ENCODE data around the gene MSANTD1.
A peak's percentile ranks its signal among the peaks of the same experiment; 100 is the strongest.

The MSANTD1 gene

DNA sequence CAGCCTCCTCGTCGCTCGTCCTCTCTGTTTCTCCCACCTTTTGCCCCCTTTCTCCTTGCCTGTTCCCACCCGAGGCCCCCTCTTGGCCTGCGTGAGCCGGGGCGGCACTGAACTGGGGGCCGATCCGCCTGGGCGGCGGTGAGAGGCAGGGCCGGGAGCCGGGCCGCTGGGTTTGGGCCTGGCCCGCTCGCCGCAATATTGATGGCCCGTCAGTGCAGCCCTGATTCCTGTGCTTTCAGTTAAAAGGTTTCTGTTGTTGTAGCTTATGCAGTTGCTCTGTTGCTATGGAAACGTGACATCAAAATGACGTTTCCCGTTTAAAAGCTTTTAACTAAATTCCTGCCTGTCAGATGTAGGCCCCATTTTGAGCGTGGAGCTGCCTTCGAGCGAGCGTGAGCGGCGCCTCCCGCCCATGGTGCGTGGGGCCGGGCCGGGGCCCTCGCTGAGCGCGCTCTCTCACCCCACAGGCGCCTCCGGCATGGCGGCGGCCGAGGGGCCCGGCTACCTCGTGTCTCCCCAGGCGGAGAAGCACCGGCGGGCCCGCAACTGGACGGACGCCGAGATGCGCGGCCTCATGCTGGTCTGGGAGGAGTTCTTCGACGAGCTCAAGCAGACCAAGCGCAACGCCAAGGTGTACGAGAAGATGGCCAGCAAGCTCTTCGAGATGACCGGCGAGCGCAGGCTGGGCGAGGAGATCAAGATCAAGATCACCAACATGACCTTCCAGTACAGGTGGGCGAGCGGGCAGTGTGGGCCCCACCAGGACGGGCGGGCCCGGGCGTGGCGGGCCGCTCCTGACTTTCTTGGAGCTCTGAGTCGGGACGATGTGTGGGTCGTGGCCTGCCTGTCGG lies at the start of gene MSANTD1:
Gene MSANTD1 (plus strand): TSS at position 349 of the 851 bp plus-strand sequence. CDS start 64 bp downstream, at position 413.
- peak; percentile 68 for DNase-seq (ENCODE audit: low read depth, low spot score)

DNA sequence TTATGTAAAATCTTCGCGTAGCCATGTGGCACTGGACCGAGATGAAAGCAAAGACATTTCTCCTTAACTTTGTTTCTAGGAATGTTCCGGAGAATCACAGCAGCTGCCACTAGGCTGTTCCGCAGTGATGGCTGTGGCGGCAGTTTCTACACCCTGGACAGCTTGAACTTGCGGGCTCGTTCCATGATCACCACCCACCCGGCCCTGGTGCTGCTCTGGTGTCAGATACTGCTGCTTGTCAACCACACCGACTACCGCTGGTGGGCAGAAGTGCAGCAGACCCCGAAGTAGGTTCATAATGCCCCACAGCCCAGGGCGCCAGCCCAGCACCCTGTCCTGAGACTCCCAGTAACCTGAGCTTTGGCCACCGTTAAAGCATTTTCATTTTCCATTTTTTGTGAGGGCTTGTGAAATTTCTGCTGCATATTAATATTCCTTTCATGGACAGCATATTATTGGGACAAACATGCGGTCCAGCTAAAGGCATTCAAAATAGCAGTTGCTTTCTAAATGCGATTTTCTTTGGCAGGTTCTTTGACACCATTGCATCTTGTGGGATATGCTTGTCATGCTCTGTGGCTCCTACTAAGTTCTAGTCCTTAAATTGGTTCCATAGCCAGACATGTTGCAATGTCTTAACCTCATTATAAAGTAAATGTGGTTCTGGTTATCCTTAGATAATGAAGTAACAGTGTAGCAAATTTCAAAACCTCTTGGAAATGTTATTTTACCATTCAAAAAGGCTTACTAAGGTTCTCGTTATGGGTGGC lies 49.1 kb upstream of the MSANTD1 start:
- no peak for DNase-seq (ENCODE audit: low read depth, low spot score)

DNA sequence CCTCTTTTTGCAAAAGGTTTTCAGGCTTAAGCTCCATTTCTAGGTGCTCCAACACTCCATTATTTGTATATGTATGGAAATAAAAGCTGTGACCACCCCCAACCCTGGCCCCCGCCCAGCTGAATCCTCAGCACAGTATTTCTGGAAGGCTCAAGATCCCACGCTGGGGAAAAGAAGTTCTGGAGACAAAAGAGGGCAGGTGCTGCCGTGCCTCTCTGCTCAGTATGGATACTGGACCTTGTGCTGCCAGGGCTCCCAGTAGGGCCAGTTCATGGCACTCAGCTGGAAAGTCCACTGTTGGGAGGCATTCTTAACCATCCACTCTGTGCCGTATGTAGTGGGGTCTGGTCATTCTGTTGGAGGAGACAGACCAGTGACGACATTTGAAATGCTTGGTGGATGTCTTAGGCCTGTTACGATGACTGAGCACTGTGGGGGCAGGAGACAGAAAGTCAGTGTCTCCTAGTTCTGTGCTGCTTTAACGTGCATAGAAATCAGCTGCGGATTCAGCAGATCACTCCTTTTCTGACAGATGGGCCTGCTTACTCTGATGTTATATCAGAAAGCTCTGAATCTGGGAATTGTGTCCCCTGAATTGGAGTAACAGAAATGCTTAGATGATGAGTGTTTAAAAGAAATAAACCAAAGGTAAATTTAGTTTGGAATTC lies 48.4 kb upstream of the MSANTD1 start:
- no peak for DNase-seq (ENCODE audit: low read depth, low spot score)

DNA sequence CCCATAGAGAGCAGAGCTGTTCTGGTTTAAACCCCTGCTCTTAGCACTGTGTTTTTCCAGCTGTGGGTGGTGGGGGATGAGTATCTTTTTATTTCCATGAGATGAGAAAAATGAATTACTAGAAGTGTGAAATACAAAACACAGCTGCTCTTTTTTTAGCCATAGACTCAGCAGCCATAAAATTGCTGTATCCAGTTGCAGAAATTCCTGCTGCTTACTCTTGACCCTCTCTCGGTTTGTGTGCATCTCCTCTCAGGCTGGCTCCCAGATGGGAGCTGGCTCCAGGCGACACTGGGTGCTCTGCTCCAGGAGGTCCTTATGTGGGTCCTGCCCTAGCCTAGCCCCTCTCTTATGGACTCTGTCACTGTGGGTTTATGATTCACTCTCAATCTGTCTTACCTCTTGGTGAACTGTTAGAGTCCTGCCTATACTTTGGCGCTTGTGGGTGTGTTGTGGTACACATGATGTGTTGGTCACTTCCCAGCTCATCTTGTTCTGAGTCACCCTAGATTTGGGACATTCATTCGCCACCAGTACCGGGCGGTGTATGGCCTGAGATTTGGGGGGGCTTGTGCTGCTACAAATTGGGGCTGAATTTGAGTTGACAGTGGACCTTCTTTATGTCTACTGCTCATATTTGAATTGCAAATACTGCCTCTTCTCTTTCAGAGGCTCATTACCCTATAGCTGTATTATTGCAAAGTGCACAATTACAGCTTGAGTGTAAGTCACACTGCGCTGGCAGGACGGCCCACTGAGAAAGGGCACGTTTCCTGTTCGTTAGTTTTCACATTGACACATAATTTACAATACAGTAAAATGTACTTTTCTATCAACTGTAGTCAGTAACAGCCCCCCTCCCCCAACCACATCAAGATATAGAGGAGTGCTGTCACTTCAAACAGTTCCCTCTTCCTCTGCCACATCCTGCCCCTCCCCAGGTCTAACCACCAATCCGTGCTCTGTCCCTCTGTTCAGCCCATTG lies 46.9 kb upstream of the MSANTD1 start:
- DNase-seq (ENCODE audit: low read depth, low spot score): peak; percentile 37

DNA sequence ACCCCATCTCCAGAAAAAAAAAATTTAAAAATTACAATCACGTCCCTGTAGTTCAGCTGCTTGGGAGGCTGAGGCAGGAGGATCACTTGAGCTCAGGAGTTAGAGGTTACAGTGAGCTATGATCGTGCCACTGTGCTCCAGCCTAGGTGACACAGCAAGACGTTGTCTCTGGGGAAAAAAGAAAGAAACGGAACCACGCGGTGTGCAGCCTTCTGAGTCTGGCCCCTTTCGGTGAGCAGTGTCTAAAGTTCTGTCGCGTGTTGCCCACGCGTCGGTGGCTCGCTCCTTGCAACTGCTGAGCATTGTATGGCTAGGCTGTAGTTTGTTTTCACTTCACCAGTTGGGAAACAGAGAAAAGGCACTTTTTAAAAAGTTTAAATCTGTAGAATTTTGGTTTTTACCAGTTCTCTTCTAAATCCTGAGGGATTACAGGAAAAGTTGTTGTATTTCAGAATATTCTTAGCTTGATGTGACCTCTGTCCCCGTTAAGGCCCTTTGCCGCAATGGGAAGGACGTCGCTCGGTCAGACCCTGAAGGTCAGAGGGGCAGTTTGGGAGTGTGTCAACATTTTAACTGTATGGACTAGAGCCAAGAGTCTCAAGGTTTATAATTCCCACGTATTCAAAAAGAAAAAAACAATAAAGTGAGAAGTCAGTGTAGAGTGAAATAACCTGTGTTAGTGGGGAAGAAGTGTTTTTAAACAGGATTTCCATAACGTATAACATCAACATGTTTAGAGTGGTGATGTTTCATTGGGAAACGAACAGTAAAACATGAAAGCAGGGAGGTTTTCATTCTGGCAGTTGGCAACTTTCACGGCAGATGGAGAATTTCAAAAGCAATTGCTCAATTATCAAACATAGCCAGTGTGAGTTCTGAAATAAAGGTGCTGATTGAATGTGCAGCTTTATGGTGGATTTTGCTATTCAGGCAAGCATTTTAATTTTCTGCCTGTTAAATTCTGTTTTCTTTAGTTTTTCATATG lies 45.8 kb upstream of the MSANTD1 start:
- DNase-seq (ENCODE audit: low read depth, low spot score): no peak

DNA sequence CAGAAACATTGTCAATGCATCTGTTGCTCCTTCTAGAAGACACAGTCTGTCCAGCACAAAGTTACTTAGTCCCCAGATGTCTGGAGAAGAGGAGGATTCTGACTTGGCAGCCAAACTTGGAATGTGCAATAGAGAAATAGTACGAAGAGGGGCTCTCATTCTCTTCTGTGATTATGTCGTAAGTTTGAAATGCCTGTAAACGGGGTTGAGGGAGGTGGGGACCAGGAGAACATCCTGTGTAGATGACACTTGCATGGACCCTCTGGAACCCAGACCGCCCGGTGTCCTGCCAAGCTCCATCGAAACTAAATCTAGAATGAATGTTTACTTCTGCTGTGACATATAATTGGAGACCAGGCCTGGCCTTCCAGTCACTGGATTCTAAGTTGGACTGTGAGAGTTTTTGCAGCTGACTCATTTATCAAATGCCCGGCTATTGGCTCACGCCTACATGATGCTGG lies 45.0 kb upstream of the MSANTD1 start:
- peak; percentile 73 for DNase-seq (ENCODE audit: low read depth, low spot score)

DNA sequence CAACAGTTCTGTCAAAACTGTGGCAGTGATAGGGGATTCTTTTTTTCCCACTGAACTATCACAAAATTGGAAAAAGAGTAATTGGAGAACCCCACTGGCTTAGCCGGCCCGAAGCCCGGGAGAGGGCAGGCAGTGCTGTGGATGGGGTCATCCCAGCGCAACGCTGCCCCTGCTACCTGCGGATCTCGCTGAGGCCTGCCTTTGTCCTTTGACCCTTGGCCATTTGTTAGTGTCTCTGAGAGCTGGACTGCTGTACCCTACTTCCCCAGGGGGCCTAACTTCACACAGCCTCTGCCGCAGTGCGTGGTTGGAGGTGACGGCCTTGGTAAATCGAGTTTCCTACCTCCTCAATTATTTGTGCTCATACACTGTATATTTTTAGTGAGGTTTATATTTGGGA lies 43.0 kb upstream of the MSANTD1 start:
- no peak for DNase-seq (ENCODE audit: low read depth, low spot score)

DNA sequence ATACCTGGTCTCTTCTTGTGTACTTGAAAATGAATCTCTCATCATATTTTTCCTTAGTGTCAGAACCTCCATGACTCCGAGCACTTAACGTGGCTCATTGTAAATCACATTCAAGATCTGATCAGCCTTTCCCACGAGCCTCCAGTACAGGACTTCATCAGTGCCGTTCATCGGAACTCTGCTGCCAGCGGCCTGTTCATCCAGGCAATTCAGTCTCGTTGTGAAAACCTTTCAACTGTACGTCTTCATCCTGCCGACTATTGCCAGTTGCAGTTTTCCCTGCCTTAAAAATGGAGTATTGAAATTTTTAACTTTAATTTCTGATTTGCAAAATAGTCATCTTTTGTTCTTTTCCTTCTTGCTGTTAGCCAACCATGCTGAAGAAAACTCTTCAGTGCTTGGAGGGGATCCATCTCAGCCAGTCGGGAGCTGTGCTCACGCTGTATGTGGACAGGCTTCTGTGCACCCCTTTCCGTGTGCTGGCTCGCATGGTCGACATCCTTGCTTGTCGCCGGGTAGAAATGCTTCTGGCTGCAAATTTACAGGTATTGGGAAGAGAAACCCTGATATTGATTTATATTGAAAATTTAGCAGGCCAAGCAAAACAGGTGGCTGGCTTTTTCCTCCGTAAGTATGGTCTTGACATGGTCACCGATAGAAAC lies 42.4 kb upstream of the MSANTD1 start:
- no peak for DNase-seq (ENCODE audit: low read depth, low spot score)

DNA sequence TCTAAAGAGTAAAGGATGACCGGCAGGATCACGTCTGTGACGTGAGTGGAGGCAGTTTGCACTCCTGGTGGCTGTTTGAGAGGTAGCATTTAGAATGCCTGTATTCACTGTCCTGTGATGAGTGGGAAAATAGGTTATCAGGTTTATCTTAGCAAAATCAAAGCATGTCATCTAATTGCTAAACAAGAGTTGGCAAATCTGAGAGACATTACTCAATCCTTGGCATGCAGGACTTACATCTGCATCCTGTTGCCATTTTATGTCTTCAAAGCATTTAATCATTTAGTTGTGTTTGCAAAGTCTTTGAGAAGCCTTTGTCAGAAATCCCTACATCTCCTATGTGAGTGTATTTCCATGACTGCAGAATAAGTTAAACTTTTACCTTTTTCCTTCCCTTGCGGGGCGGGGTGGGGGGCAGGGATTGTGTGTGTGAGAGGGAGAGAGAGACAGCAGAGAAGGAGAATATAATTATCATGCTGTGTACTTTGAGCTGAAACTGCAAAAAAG lies 41.4 kb upstream of the MSANTD1 start:
- DNase-seq (ENCODE audit: low read depth, low spot score): no peak

DNA sequence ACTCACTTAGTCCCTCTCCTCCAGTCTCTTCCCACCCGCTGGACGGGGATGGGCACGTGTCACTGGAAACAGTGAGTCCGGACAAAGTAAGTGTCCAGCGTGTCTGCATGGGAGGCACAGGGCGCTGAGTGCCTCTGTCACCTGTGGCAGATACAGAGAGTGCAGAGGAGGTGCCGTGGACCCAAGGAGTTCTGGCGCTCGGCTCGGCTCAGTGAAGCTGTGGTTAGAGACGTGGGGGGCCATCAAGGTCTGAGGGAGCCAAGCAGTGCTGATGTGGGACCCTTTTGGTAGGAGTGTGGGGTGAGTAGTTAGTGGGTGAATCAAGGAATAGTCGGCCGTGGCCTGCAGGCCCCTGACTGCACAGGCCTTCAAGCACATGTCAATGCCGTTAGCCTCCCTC lies 40.1 kb upstream of the MSANTD1 start:
- DNase-seq (ENCODE audit: low read depth, low spot score): no peak

DNA sequence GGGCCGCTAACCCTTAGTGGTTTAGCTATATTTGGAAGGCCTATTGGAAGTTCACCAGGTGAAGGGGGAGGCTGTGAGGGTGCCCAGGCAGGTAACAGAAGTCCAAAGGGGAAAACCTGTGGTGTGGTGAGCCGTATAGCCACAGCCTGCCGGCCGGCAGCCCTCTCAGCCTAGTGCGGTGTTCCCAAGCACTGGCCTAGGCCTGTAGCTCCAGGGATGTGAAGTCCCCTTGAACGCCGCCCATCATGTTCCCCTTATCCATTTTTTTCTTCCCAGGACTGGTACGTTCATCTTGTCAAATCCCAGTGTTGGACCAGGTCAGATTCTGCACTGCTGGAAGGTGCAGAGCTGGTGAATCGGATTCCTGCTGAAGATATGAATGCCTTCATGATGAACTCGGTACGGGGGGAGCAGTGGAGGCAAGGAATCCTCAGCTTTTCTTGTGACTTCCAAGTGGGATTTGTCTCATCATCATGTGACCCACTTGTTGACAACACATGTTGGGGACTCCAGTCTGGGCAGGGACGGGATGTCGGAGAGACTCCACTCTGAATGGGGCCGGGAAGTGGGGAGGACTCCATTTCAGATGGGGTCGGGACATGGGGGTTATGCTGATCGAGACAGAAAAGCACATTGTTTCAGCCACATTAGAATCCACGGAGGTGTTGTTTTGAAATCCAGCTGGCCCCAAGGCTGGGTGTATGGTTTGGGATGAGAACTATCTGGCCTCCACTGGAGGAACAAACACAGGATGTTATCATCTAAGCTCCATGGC lies 39.2 kb upstream of the MSANTD1 start:
- no peak for DNase-seq (ENCODE audit: low read depth, low spot score)

DNA sequence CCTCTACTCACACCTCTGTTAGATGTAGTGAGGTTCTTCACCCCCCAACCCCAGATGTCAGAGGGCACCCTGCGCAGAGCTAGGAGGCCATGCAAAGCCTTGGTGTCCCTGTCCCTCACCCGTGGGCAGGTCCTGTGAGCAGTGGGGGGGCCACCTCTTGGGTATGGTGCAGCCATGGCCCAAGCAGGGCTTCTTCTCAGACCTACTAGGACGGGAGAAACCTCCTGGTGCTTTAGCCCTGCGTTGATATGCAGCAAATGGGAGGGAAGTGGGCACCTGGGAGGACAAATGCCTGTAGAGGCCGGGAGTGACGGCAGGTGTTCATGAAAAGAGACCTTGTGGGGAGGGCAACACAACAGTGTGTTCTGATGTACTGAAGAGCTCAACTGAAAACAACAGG lies 38.5 kb upstream of the MSANTD1 start:
- no peak for DNase-seq (ENCODE audit: low read depth, low spot score)

DNA sequence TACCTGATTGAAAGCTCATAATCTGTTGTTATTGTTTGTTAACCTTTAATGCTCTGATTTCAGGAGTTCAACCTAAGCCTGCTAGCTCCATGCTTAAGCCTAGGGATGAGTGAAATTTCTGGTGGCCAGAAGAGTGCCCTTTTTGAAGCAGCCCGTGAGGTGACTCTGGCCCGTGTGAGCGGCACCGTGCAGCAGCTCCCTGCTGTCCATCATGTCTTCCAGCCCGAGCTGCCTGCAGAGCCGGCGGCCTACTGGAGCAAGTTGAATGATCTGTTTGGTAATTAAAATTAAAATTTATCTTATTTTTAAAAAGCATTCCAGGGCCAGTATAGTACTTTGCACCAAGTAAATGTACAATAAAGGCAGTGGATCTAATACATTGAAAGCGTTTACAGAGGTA lies 37.1 kb upstream of the MSANTD1 start:
- no peak for DNase-seq (ENCODE audit: low read depth, low spot score)

DNA sequence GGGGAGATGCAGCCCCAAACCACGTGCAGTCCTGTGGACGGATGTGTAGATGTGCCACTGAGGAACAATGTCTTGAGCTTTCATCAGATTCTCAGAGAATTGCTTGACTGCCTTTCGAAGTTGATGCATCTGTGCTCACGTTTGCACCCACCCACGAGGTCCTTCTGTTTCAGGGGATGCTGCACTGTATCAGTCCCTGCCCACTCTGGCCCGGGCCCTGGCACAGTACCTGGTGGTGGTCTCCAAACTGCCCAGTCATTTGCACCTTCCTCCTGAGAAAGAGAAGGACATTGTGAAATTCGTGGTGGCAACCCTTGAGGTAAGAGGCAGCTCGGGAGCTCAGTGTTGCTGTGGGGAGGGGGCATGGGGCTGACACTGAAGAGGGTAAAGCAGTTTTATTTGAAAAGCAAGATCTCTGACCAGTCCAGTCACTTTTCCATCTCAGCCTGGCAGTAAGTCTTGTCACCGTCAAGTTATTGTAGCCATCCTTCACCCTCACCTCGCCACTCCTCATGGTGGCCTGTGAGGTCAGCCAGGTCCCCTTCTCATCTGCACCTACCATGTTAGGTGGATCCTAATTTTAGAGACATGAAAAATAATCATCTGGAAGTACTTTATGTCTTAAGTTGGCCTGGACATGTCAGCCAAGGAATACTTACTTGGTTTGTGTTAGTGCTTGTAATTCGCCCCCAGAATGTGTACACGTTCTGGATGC lies 36.4 kb upstream of the MSANTD1 start:
- no peak for DNase-seq (ENCODE audit: low read depth, low spot score)

DNA sequence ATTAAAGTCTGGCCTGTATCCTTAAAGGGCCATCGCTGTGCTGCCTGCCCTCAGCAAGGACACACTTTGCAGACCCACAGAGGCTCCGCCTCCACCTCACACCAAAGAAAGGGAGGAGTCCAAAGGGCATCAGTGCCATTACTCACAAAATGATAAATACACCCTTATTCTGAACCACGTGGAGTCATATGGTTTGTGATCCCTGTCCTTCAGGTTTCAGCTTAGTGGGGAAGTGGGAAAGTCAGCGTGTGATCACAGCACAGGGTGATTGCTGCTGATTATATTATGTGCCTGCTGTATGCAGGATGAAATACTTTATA lies 35.9 kb upstream of the MSANTD1 start:
- no peak for DNase-seq (ENCODE audit: low read depth, low spot score)

DNA sequence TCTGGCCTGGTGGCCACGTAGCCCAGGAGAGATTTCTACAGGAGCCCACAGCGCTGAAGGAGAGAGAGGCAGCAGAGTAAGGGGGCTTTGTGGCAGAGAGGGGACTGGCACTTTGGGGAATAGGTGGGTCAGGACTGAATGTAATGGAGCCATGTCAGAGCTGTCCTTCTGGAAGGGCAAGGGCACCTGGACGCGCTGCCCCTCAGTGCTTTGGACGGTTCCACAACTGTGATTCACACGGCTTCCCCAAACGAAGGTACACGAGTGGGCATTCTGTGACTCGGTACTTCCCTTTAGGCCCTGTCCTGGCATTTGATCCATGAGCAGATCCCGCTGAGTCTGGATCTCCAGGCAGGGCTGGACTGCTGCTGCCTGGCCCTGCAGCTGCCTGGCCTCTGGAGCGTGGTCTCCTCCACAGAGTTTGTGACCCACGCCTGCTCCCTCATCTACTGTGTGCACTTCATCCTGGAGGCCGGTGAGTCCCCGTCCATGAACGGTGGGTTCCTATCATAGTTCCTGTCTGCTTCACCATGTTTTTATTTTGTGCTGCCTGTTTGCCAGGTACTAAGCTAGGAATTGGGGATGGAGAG lies 35.2 kb upstream of the MSANTD1 start:
- no peak for DNase-seq (ENCODE audit: low read depth, low spot score)

DNA sequence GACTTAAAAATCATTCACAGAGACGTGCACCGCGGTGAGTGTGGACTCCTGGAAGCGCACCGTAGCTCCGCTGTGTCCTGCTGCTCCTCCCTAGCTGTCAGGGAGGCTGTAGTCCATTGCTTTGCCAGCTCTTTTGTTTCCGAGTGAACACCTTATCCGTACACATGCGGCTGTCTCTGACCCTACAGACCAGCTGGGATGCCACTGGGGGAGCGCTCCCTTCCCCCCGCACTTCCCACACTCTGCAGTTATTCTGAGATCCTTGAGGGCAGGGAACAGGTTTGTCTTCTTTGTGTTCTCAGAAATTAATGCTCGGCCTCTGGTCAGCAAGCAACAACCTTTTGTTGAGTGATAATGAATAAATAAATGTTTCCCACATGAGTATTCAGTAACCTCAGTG lies 33.7 kb upstream of the MSANTD1 start:
- no peak for DNase-seq (ENCODE audit: low read depth, low spot score)
